Cerebellar nuclear complex (tissue), 1 donor: Measurements from ENCODE around the gene RAP2B.
A peak's percentile ranks its signal among the peaks of the same experiment; 100 is the strongest.
"Not testable (repeated sequence)": the region's sequence is repeated elsewhere in the genome, so short reads cannot be mapped to it uniquely, and the experiment has no call there.

Source experiments
- DNase-seq, 2 experiments: peaks; one replicate each; lab custom pipeline; 2025; lab: John Stamatoyannopoulos, UW

Gene RAP2B

GRCh38 chr3:153161714-153162512, at the start of gene RAP2B:
TSS of gene RAP2B (plus strand) at chr3:153162226. CDS start at chr3:153162694, 468 bp downstream.
- DNase-seq: peak in 1 of 2 experiments; percentile 6

- no peak for DNase-seq
Observed at GRCh38 chr3:153113541-153113940, 48.5 kb upstream of the RAP2B start.

GRCh38 chr3:153114270-153114669, 47.8 kb upstream of the RAP2B start:
- not testable (repeated sequence) for DNase-seq

- no peak for DNase-seq
Observed at GRCh38 chr3:153115326-153115725, 46.7 kb upstream of the RAP2B start.

- no peak for DNase-seq
Observed at GRCh38 chr3:153127788-153128187, 34.2 kb upstream of the RAP2B start.

- DNase-seq: no peak
Observed at GRCh38 chr3:153129426-153129825, 32.6 kb upstream of the RAP2B start.

- no peak for DNase-seq
Observed at GRCh38 chr3:153129866-153130265, 32.2 kb upstream of the RAP2B start.

- DNase-seq: no peak
Observed at GRCh38 chr3:153130312-153130977, 31.6 kb upstream of the RAP2B start.

- DNase-seq: no peak
Observed at GRCh38 chr3:153137626-153138025, 24.4 kb upstream of the RAP2B start.

- no peak for DNase-seq
Observed at GRCh38 chr3:153138276-153139210, 23.5 kb upstream of the RAP2B start.

GRCh38 chr3:153142961-153143360, 19.1 kb upstream of the RAP2B start:
- no peak for DNase-seq

GRCh38 chr3:153144071-153144470, 18.0 kb upstream of the RAP2B start:
- no peak for DNase-seq

- no peak for DNase-seq
Observed at GRCh38 chr3:153144779-153145178, 17.2 kb upstream of the RAP2B start.

- DNase-seq: no peak
Observed at GRCh38 chr3:153145454-153145853, 16.6 kb upstream of the RAP2B start.

GRCh38 chr3:153146191-153147053, 15.6 kb upstream of the RAP2B start:
- no peak for DNase-seq

GRCh38 chr3:153150991-153151390, 11.0 kb upstream of the RAP2B start:
- no peak for DNase-seq

- not testable (repeated sequence) for DNase-seq
Observed at GRCh38 chr3:153155786-153156185, 6.2 kb upstream of the RAP2B start.

- DNase-seq: no peak
Observed at GRCh38 chr3:153158189-153158588, 3.8 kb upstream of the RAP2B start.

- DNase-seq: no peak
Observed at GRCh38 chr3:153158961-153159735, 2.9 kb upstream of the RAP2B start.

- DNase-seq: no peak
Observed at GRCh38 chr3:153159771-153160397, 2.1 kb upstream of the RAP2B start.
